Hematopoietic multipotent progenitor cell treated with erythropoietin and hydrocortisone succinate and interleukin-3 and kit ligand, for 17 days (in vitro differentiated cells): Measurements from ENCODE around the gene SLC37A2.

Source experiments
- DNase-seq: peaks from one replicate; pipeline ENCODE4 v3.0.0-alpha.2; 2015; ENCODE audit warnings: low spot score

Gene SLC37A2

DNA sequence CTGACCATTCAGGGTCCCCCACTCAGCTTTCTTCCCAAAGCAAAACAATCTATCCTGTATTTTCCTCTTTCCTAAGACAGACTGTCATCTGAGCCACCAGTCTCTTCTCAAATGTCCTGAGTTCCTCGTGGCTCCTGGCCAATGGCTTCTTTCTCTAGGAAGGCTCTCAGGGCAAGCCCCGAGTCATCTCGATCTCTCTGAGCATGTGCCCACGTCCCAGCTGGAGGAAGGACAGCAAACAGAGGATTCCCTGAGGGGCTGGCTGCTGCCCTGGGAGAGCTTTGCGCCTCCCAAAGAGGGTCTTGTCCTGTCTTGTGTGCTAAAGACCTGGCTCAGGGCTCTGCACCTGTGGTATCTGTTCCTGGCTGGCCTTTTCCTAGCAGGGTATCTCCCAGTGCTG lies 8.3 kb downstream of the SLC37A2 start:
- DNase-seq: no peak

DNA sequence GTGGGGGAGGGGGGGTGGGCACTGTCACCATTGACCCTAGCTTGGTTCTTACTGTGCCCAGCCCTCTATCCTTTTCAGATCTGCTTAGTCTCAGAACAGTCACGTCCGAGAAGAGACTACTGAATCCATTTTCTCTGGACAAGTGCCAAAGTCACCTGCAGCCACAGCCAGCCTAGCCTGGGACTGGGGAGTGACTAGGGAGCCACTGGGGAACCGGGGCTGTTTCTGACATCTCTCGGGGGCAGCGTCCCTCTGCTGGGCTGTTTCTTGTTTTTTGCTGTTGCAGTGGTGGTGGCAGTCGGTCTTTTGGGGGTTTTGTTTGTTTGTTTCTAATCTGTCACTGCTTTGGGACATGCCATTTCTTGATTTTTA lies 8.7 kb downstream of the SLC37A2 start:
- no peak for DNase-seq

- DNase-seq: no peak
Measured at GRCh38 chr11:125072218-125072960, 9.3 kb downstream of the SLC37A2 start.

- DNase-seq: no peak
Measured at GRCh38 chr11:125072961-125073590, 10.0 kb downstream of the SLC37A2 start.

DNA sequence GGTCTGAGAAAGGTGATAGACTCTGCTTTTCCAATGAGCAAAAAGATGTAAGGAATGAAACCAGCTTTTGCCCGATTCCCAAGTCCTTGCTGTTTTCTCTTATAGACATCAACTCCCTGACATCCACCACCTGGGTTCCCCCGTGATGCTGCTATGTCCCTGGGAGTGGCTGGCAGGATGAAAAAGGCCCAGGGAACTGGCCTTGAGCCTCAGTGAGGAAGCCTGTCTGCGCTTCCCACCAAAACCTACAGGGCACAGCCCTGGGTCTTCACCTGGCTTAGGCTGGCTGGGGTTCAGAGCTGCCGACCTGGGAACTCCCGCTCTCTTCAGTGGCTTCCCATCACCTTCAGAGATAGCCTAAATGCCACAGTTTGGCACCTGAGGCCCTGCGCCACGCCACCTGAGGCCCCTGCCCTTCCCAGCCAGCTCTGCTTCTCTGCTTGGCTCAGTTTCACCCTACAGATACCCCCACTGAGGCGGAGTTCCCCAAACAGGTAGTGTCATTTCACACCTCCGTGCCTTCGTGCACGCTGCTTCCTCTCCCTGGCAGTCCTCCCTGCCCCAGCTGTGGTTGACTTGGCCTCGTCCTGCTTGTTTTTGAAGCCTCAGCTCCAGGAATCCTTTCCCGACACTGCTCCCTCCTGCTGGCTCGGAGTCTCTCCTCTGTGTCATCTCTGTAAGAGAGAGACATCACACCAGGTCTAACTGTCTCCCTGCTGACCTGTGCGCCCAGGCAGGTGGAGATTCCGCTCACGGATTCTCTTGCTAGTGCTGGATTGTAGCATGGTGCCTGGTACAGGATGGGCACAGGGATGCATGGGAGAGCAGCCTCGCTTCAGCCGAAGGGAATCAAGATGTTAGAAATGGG lies 10.7 kb downstream of the SLC37A2 start:
- DNase-seq: no peak

GRCh38 chr11:125074511-125075241 lies 11.6 kb downstream of the SLC37A2 start:
- DNase-seq: no peak

- DNase-seq: no peak
Measured at GRCh38 chr11:125075242-125075625, 12.1 kb downstream of the SLC37A2 start.

- DNase-seq: no peak
Measured at GRCh38 chr11:125075900-125076317, 12.8 kb downstream of the SLC37A2 start.

DNA sequence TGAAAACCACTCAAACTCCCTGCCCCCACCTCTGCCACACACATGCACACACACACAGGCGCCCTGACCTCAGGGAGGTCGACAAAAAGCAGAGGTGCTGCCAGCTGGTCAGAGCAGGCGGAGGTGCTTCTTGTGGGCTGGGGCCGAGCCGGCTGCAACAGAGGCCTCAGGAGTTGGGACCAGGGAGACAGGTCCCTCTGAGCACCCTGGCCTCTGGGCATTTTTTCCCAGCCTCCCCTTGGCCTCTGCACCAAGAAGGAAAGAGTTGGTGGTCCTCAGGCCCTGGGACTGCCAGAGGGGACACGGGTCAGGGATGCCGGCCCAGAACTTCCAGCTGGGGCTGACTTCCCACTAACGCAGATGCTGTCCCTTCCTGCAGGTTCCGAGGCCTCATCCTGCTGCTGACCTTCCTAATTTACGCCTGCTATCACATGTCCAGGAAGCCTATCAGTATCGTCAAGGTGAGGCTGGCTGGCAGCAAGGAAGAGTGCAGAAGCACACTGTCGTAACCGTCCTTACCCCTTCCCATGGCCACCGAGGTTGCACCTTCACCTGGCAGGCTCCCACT lies 13.4 kb downstream of the SLC37A2 start:
- no peak for DNase-seq

DNA sequence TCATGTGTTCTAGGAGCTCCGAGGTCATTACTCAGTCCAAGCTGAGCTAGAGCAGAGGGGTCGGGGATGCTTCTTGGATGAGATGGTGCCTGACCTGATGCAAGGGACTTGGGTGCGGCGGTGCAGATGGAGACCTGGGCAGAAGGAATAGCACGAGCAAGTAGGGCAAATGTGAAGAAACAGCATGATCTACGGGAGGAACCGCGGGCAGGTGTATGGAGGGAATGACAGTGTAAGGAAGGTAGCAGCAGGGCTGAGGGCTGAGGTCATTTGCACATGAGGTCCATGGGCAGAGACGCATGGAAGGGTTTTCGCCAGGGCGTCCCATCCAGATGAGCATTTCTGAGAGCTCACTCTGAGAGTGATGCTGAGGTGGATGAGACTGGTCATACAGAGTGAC lies 14.9 kb downstream of the SLC37A2 start:
- DNase-seq: no peak

- DNase-seq: no peak
Measured at GRCh38 chr11:125078516-125079140, 15.5 kb downstream of the SLC37A2 start.

DNA sequence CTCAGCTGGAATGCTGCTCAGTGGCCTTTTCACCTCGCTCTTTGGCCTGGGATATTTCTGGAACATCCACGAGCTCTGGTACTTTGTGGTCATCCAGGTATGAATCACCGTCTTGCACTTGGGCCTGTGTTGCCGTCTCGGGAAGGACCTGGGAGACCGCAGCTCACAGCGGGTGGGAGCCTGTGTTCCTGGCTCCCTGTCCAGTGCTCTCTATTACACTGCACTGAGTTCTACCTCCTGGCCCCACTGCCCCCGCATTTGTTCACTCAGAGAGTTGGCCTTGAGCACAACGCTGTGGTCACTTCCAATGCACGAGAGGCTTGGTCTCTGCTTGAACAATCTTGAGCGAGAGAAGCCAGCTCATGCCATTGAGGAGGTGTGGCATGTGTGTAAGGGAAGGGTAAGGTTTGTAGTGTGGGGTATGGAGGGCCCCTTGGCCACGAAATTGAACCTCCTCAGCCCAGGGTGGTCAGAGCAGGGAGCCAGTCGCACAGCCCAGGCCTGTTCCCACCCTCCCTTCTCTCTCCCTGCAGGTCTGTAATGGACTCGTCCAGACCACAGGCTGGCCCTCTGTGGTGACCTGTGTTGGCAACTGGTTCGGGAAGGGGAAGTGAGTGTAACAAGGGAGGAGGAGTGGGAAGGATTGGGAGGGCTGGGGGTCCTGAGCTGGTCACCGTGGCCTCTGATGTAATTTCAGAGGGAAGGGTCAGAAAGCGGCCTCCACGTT lies 16.2 kb downstream of the SLC37A2 start:
- no peak for DNase-seq

DNA sequence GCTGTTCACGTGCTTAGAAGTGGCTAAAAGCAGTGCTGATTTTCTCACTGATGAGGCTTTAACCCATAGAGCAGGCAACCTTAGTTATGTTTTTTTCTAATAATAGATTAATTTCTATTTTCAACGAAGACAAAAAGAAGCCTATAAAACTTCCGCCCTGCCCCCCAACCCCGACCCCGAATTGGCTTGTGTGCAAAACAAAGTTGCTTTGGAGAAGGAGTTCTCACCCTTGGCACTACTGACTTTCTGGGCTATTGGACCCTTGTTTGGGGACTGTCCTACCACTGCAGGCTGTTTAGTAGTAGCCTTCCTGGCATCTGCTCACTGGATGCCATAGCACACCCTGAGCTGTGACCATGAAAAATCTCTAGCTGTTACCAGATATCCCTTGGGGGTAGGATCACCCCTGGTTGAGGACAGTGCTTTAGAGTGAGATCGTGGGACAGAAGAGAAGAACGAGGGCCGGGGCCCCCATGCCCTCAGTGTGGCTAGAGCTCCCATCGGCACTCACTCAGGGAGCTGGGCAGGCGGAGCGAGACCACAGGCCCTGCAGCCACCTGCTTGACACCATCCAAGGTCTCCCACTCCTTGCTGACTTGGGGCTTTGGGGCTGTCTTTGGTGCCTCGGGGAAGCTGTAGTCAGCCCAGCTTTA lies 16.9 kb downstream of the SLC37A2 start:
- no peak for DNase-seq

DNA sequence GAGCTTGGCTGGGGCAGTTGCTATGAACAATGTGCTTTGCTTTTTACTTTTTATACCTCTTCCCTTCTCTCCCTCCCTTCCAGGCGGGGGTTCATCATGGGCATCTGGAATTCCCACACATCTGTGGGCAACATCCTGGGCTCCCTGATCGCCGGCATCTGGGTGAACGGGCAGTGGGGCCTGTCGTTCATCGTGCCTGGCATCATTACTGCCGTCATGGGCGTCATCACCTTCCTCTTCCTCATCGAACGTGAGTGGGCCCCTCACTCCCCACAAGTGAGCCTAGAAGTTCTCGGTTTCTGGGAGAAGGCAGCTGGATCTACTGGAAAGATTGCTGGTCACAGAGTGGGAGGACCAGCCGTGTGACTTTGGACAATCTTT lies 17.4 kb downstream of the SLC37A2 start:
- no peak for DNase-seq

DNA sequence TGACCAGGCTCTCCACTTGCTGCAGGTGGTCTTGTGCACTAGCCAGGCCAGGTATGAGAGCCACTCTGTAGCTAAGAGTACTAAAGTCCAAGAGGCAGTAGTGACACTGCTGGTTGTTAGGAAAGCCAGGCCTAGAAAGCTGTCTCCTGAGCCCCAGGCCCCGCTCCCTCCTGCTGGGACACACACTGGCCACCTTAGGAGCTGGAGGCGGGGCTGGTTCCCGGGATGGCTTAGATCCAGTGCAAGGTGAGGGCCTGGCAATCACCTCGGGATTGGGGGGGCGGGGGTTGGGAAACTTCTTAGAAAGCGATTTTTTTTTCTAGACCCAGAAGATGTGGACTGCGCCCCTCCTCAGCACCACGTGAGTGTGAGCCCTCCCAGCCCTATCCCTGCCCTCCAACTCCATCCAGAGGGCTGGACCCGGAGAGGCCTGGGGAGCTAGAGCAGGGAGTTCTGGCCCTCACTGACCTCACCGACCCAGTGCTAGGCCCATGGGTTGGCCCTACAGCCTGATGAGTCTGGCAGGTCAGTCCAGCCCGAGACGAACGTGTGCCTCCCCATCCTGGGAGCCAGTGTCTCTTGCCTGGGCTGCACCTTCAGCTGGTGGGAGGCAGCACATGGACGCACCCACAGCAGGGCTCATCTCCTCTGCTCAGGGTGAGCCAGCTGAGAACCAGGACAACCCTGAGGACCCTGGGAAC lies 18.1 kb downstream of the SLC37A2 start:
- DNase-seq: no peak

GRCh38 chr11:125082040-125082439 lies 18.9 kb downstream of the SLC37A2 start:
- DNase-seq: no peak

GRCh38 chr11:125082611-125083311 lies 19.7 kb downstream of the SLC37A2 start:
- DNase-seq: no peak

DNA sequence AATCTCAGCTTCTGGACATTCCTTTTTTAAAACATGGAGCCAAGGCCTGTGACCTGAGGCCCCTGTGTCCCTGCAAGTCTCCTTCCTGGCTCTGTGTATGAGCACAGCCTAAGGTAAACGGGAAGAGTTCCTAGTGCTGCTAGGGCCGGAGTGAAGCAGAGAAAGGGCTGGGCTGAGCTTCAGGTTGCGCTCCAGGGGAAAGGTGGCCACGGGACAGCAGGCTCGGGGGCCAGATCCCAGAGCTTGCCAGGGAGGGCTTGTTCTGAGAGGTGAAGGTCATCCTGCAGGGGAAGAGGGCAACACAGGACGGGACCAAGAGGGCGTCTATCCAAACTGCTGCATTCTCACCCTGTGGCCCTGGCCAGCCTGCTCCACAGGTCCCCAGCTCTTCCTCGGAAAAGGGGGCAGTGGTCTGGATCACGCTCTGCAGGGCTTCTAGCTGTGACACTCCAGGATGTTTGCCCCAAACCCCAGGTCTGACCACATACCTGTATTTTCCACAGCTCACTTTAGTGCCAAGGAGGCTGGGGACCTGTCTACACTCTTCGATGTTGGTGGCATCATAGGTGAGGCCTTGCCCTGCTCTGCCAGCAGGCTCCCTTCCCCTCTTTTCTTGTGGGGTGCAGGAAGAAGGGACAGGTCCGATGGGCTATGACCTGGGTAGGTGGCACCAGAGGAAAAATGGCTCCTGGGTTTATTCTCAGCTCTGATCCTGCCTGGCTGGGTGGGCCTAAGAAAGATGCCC lies 20.4 kb downstream of the SLC37A2 start:
- no peak for DNase-seq
